HepG2 (cell line): ENCODE results near the gene RIPK3. TPM values are rescaled to one million over a fixed set of nuclear protein-coding genes. Genes with fewer than 3 reads are reported as not detected.

Experiments used
- BORCS8-MEF2B ChIP-seq: sonication (generic); formaldehyde crosslinking; IDR thresholded peaks from 2 replicates; pipeline ENCODE4 v1.8.0; 2022; ENCODE audit warnings: mild to moderate bottlenecking, missing genetic modification reagents
- DNMT3B ChIP-seq: conservative IDR thresholded peaks from 2 replicates; pipeline ENCODE4 v1.6.1; 2016; ENCODE audit warnings: missing biosample characterization, control low read depth
- FOXJ3 ChIP-seq: sonication (generic); formaldehyde crosslinking; IDR thresholded peaks from 2 replicates; pipeline ENCODE4 v1.4.0; 2020; ENCODE audit warnings: missing genetic modification reagents, mild to moderate bottlenecking, borderline replicate concordance
- HOXA3 ChIP-seq: sonication (generic); formaldehyde crosslinking; IDR thresholded peaks from 2 replicates; pipeline ENCODE4 v1.5.0; 2020; ENCODE audit warnings: missing genetic modification reagents
- MAFF ChIP-seq: IDR thresholded peaks from 2 replicates; pipeline ENCODE4 v1.6.1; 2011; ENCODE audit warnings: low read depth, low read length, improper control_type of control experiment
- MATR3 ChIP-seq: sonication (generic); formaldehyde crosslinking; IDR thresholded peaks from 2 replicates; pipeline ENCODE4 v1.4.0; 2020; ENCODE audit warnings: missing genetic modification reagents
- NFE2L2 ChIP-seq: fragments of 150-350 bp; IDR thresholded peaks from 2 replicates; pipeline ENCODE4 v1.6.1; 2014; ENCODE audit warnings: low read length
- NFKB2 ChIP-seq: sonication (generic); formaldehyde crosslinking; IDR thresholded peaks from 2 replicates; pipeline ENCODE4 v1.4.0; 2020; ENCODE audit warnings: missing genetic modification reagents, borderline replicate concordance
- PAX8 ChIP-seq: sonication (generic); formaldehyde crosslinking; IDR thresholded peaks from 2 replicates; pipeline ENCODE4 v1.8.0; 2022; ENCODE audit warnings: mild to moderate bottlenecking, missing genetic modification reagents, borderline replicate concordance
- SP140L ChIP-seq: sonication (generic); formaldehyde crosslinking; IDR thresholded peaks from 2 replicates; pipeline ENCODE4 v1.4.0; 2020; ENCODE audit warnings: missing genetic modification reagents, borderline replicate concordance
- SRY ChIP-seq: sonication (generic); formaldehyde crosslinking; IDR thresholded peaks from 2 replicates; pipeline ENCODE4 v1.8.0; 2022; ENCODE audit warnings: mild to moderate bottlenecking, missing genetic modification reagents
- TERF1 ChIP-seq: sonication (generic); formaldehyde crosslinking; IDR thresholded peaks from 2 replicates; pipeline ENCODE4 v1.8.0; 2022; ENCODE audit warnings: mild to moderate bottlenecking, missing genetic modification reagents, moderate library complexity
- ZBTB3 ChIP-seq: sonication (generic); formaldehyde crosslinking; IDR thresholded peaks from 2 replicates; pipeline ENCODE4 v1.4.0; 2020; ENCODE audit warnings: low read depth, mild to moderate bottlenecking, moderate library complexity, missing genetic modification reagents, borderline replicate concordance
- ZBTB42 ChIP-seq: sonication (generic); formaldehyde crosslinking; IDR thresholded peaks from 2 replicates; pipeline ENCODE4 v1.5.0; 2020; ENCODE audit warnings: mild to moderate bottlenecking, missing genetic modification reagents
- ZMYM3 ChIP-seq: sonication (generic); formaldehyde crosslinking; IDR thresholded peaks from 2 replicates; pipeline ENCODE4 v1.5.1; 2020; ENCODE audit warnings: mild to moderate bottlenecking, missing genetic modification reagents
- ZNF138 ChIP-seq: sonication (generic); formaldehyde crosslinking; IDR thresholded peaks from 2 replicates; pipeline ENCODE4 v1.5.0; 2020; ENCODE audit warnings: mild to moderate bottlenecking, low read depth, missing genetic modification reagents
- ZNF251 ChIP-seq: sonication (generic); formaldehyde crosslinking; IDR thresholded peaks from 2 replicates; pipeline ENCODE4 v1.9.0; 2021; ENCODE audit warnings: mild to moderate bottlenecking, missing genetic modification reagents
- ZNF362 ChIP-seq: sonication (generic); formaldehyde crosslinking; IDR thresholded peaks from 2 replicates; pipeline ENCODE4 v1.4.0; 2020; ENCODE audit warnings: missing genetic modification reagents, mild to moderate bottlenecking, borderline replicate concordance
- ZNF501 ChIP-seq: sonication (generic); formaldehyde crosslinking; IDR thresholded peaks from 2 replicates; pipeline ENCODE4 v1.5.1; 2020; ENCODE audit warnings: mild to moderate bottlenecking, moderate library complexity, missing genetic modification reagents
- ZNF776 ChIP-seq: sonication (generic); formaldehyde crosslinking; IDR thresholded peaks from 2 replicates; pipeline ENCODE4 v1.4.0; 2020; ENCODE audit warnings: mild to moderate bottlenecking, missing genetic modification reagents
- ZNF850 ChIP-seq: sonication (generic); formaldehyde crosslinking; conservative IDR thresholded peaks from 2 replicates; pipeline ENCODE4 v1.9.0; 2021; ENCODE audit warnings: mild to moderate bottlenecking, missing genetic modification reagents
- ZNF878 ChIP-seq: sonication (generic); formaldehyde crosslinking; IDR thresholded peaks from 2 replicates; pipeline ENCODE4 v1.8.1; 2023; ENCODE audit warnings: mild to moderate bottlenecking, missing genetic modification reagents, moderate library complexity
- polyA plus RNA-seq, 8 experiments: library from polyadenylated mRNA; depleted of rRNA in 3 of 8; stranded (reverse) in 7 of 8; unstranded in 1 of 8; fragments of >200 nt; fragmentation: Illumina TruSeq in 4 of 8; extraction: Trizol in 4 of 8; gene quantifications; 2 replicates each; pipeline versions ENCODE4 v1.2.1 to v1.2.3, GENCODE V29; 2011 to 2016; ENCODE audit warnings: low read depth in 4 of 8, missing spikeins in 1 of 8, mixed read lengths in 1 of 8; ENCODE audit not compliant: insufficient read depth in 1 of 8
- total RNA-seq, 5 experiments: library from RNA; depleted of rRNA; stranded (reverse); fragments of >200 nt; fragmentation: Illumina TruSeq; extraction: Trizol; gene quantifications; 2 replicates each; pipeline ENCODE4 v1.2.3, GENCODE V29; 2016; ENCODE audit warnings: low read depth in 1 of 5
- TF ChIP-seq, protein P1 (sequence below): sonication (generic); formaldehyde crosslinking; IDR thresholded peaks from 2 replicates; pipeline ENCODE4 v1.9.0; 2022; ENCODE audit warnings: missing genetic modification reagents, mild to moderate bottlenecking, borderline replicate concordance

RIPK3 gene
- total and polyA plus RNA-seq, 2 of the 13 experiments (the other 11 are each of a cell fraction or from before 2014, with no cell fraction given) = not detected

GRCh38 chr14:24299255-24300191 is 40.3 kb downstream of the RIPK3 start, which contains the start of the genes DHRS1 and NOP9 (continued):
- peak; percentile 99 for TF ChIP-seq HOXA3
- peak; percentile 97 for TF ChIP-seq ZNF501 (CRISPR knock-in tag)
- TF ChIP-seq PAX8 = peak; percentile 98
- TF ChIP-seq DNMT3B (CRISPR knock-in tag) = peak; percentile 50; the same call in 1 of the 2 replicates
- TF ChIP-seq MAFF = no peak; the same call in 1 of the 2 replicates
- TF ChIP-seq SRY (CRISPR knock-in tag) = no peak
- TF ChIP-seq ZNF776 (CRISPR knock-in tag) = peak; percentile 73
- TF ChIP-seq ZBTB42 = peak; percentile 89
- peak; percentile 80; the same call in 1 of the 2 replicates for TF ChIP-seq ZMYM3 (CRISPR knock-in tag)
- peak; percentile 95 for TF ChIP-seq BORCS8-MEF2B
- 0 out of 2 replicates have a peak, but pooled peaks have one; percentile 7 for TF ChIP-seq NFE2L2
- TF ChIP-seq FOXJ3 (CRISPR knock-in tag) = peak; percentile 84; the same call in 1 of the 2 replicates
- peak; percentile 47; the same call in 1 of the 2 replicates for TF ChIP-seq ZNF850
- peak; percentile 75; the same call in 1 of the 2 replicates for TF ChIP-seq SP140L (CRISPR knock-in tag)
- TF ChIP-seq MATR3 (CRISPR knock-in tag) = peak; percentile 66; the same call in 1 of the 2 replicates
- TF ChIP-seq, protein P1, sequence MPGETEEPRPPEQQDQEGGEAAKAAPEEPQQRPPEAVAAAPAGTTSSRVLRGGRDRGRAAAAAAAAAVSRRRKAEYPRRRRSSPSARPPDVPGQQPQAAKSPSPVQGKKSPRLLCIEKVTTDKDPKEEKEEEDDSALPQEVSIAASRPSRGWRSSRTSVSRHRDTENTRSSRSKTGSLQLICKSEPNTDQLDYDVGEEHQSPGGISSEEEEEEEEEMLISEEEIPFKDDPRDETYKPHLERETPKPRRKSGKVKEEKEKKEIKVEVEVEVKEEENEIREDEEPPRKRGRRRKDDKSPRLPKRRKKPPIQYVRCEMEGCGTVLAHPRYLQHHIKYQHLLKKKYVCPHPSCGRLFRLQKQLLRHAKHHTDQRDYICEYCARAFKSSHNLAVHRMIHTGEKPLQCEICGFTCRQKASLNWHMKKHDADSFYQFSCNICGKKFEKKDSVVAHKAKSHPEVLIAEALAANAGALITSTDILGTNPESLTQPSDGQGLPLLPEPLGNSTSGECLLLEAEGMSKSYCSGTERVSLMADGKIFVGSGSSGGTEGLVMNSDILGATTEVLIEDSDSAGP = peak; percentile 98
- peak; percentile 87; the same call in 1 of the 2 replicates for TF ChIP-seq NFKB2 (CRISPR knock-in tag)
- no peak for TF ChIP-seq ZNF878 (CRISPR knock-in tag)
- peak; percentile 97; the same call in 1 of the 2 replicates for TF ChIP-seq ZBTB3 (CRISPR knock-in tag)
- TF ChIP-seq ZNF251 (CRISPR knock-in tag) = 0 out of 2 replicates have a peak, but pooled peaks have one; percentile 72
- peak; percentile 99 for TF ChIP-seq ZNF138 (CRISPR knock-in tag)
- TF ChIP-seq TERF1 (CRISPR knock-in tag) = no peak
- TF ChIP-seq ZNF362 (CRISPR knock-in tag) = peak; percentile 54; the same call in 1 of the 2 replicates
